ENCODE measurements around the gene TBX20. TPM values are rescaled to one million over a fixed set of nuclear protein-coding genes. Genes with fewer than 3 reads are reported as not detected.

TBX20 gene
- total and polyA plus RNA-seq, 10 of the 15 experiments (the other 5 are each of a cell fraction or from before 2014, with no cell fraction given): not detected

GRCh38 chr7:35256256-35257175 is 2.6 kb upstream of the TBX20 start (continued):
- TF ChIP-seq SUPT20H (IDR thresholded peaks at IDR 0.05; ENCODE audit: borderline replicate concordance, control insufficient read depth, low read depth, low read length) (no peak), BRCA1 (IDR thresholded peaks at IDR 0.05; ENCODE audit: low read depth, low read length) (no peak), ESRRA (IDR thresholded peaks at IDR 0.05; ENCODE audit: low read length) (no peak), SRF (IDR thresholded peaks at IDR 0.05; ENCODE audit: low read depth in 2 of 2, low read length in 2 of 2) (no peak)

- Histone ChIP-seq H3K4me2 (ENCODE audit: control insufficient read depth, insufficient read depth) (no peak overlapping the region), H3K4me1 (ENCODE audit: control insufficient read depth, insufficient read depth, low read length) (no peaks in the 10 kb centered on the region), H3K79me2 (ENCODE audit: control insufficient read depth, insufficient read depth, low read length) (no peaks in the 10 kb centered on the region), H3K9me3 (replicated peaks; ENCODE audit: control insufficient read depth, insufficient read depth, low read length) (peaks cover 1% of the 10 kb centered on the region; the same call in 2 of the 3 replicates), H4K20me1 (ENCODE audit: control insufficient read depth, insufficient read depth) (no peaks in the 10 kb centered on the region), H2AFZ (ENCODE audit: control insufficient read depth, low read depth, low read length) (no peak overlapping the region), H3K9ac (ENCODE audit: control insufficient read depth, insufficient read depth, low read length) (no peak overlapping the region), H3K27ac (ENCODE audit: control insufficient read depth, insufficient read depth) (no peak overlapping the region), H3K36me3 (ENCODE audit: control insufficient read depth in 2 of 2, insufficient read depth in 2 of 2, low read length in 1 of 2) (no peaks in the 10 kb centered on the region), H3K4me3 (no peak overlapping the region), H3K27me3 (replicated peaks in 1 of 2; ENCODE audit: control insufficient read depth in 2 of 2, insufficient read depth in 2 of 2, low read length in 1 of 2) (peaks cover 16 to 35% of the 10 kb centered on the region in 2 experiments)
- no TSS peak for BruUV-seq (replicated peaks)
- FAIRE-seq: no peak
- SMC1A ChIA-PET (ENCODE audit: uncharacterized antibody, unreplicated experiment): no interaction called here
- TF ChIP-seq ZZZ3 (IDR thresholded peaks at IDR 0.05; ENCODE audit: control insufficient read depth, insufficient read length, low read depth) (no peak), MAX (IDR thresholded peaks at IDR 0.05; ENCODE audit: low read depth, low read length) (no peak), RCOR1 (conservative IDR thresholded peaks at IDR 0.05; ENCODE audit: low read depth, low read length) (no peak), E2F8 (IDR thresholded peaks at IDR 0.05; ENCODE audit: low read depth, partially characterized antibody) (no peak), TCF12 (IDR thresholded peaks at IDR 0.05; ENCODE audit: low read depth, low read length) (no peak)
- in situ Hi-C loops (cut with MboI): no loop called here
- RAD21 ChIA-PET (ENCODE audit: unreplicated experiment): no interaction called here
- intact Hi-C loops (cut with micrococcal nuclease; ENCODE audit: unreplicated experiment): no loop called here
- no peak for DNase-seq (ENCODE audit: low read depth, low spot score)
- 42% methylated on average over 19 of the region's 19 CpGs for WGBS (ENCODE audit: insufficient coverage, insufficient replicate concordance, low lambda C conversion rate, missing lambda C conversion rate)
- ATAC-seq: no peak
- POLR2A ChIA-PET: no interaction called here
- CTCF ChIA-PET: no interaction called here
Observed at GRCh38 chr7:35255443-35256255, 1.7 kb upstream of the TBX20 start.
